HepG2 (cell line): ENCODE results near the gene ATP5F1E.

ENCODE experiments used
- BHLHE40 ChIP-seq: IDR thresholded peaks from 2 replicates; pipeline ENCODE4 v1.6.1; 2011; ENCODE audit warnings: low read length, improper control_type of control experiment
- CENPX ChIP-seq: sonication (generic); formaldehyde crosslinking; IDR thresholded peaks from 2 replicates; pipeline ENCODE4 v1.9.0; 2021; ENCODE audit warnings: mild to moderate bottlenecking, missing genetic modification reagents, moderate library complexity
- FOSL2 ChIP-seq: sonication (generic); formaldehyde crosslinking; IDR thresholded peaks from 2 replicates; pipeline ENCODE4 v1.4.0; 2020; ENCODE audit warnings: missing genetic modification reagents
- FOXK2 ChIP-seq: fragments of 450-650 bp; IDR thresholded peaks from 2 replicates; pipeline ENCODE4 v1.6.1; 2016
- HNF4G ChIP-seq, 2 experiments: sonication (generic) in 1 of 2; formaldehyde crosslinking in 1 of 2; IDR thresholded peaks; 2 replicates each; pipeline versions ENCODE4 v1.4.0 to v1.6.1; 2011 to 2020; ENCODE audit warnings: borderline replicate concordance in 2 of 2, low read depth in 2 of 2, mild to moderate bottlenecking in 2 of 2, low read length in 1 of 2, missing genetic modification reagents in 1 of 2, moderate library complexity in 1 of 2
- MXI1 ChIP-seq: IDR thresholded peaks from 3 replicates; pipeline ENCODE4 v1.6.1; 2012; ENCODE audit warnings: low read depth, low read length, inconsistent platforms, borderline replicate concordance
- SKIL ChIP-seq: sonication (generic); formaldehyde crosslinking; IDR thresholded peaks from 2 replicates; pipeline ENCODE4 v1.8.0; 2022; ENCODE audit warnings: missing genetic modification reagents, mild to moderate bottlenecking, moderate library complexity, borderline replicate concordance
- SRY ChIP-seq: sonication (generic); formaldehyde crosslinking; IDR thresholded peaks from 2 replicates; pipeline ENCODE4 v1.8.0; 2022; ENCODE audit warnings: mild to moderate bottlenecking, missing genetic modification reagents
- ZNF75D ChIP-seq: sonication (generic); formaldehyde crosslinking; IDR thresholded peaks from 2 replicates; pipeline ENCODE4 v1.8.1; 2023; ENCODE audit warnings: missing genetic modification reagents, mild to moderate bottlenecking, borderline replicate concordance
- ZNF800 ChIP-seq: sonication (generic); formaldehyde crosslinking; IDR thresholded peaks from 2 replicates; pipeline ENCODE4 v1.4.0; 2020; ENCODE audit warnings: missing genetic modification reagents
- TF ChIP-seq, protein P1 (sequence below): sonication (generic); formaldehyde crosslinking; IDR thresholded peaks from 2 replicates; pipeline ENCODE4 v1.5.0; 2020; ENCODE audit warnings: mild to moderate bottlenecking, missing genetic modification reagents, moderate library complexity
- TF ChIP-seq, protein P2 (sequence below): sonication (generic); formaldehyde crosslinking; IDR thresholded peaks from 2 replicates; pipeline ENCODE4 v1.4.0; 2020; ENCODE audit warnings: missing genetic modification reagents

DNA sequence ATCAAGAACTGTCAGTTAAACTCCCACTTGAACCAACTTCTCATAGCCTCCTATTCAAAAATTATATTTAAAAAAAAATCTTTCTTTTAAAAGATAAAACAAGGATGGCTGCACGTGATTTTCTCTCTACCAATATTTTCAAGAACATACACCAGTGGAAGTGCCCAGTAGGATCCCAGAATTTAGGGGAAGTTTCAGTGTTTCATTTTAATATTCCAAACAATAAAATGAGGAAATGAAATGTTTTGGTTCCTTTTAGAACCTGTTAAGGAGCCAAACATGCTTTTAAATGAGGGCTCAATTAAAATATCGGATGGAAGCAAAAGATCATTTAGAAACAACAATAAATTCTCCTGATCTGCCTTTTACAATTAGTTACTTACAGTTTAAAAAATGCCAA is 36.9 kb upstream of the ATP5F1E start:
- TF ChIP-seq MXI1 (no peak), CENPX (CRISPR knock-in tag) (no peak), BHLHE40 (no peak), SRY (CRISPR knock-in tag) (no peak), ZNF800 (no peak), SKIL (CRISPR knock-in tag) (no peak), FOXK2 (no peak), HNF4G (IDR thresholded peaks at IDR 0.05; ENCODE audit: borderline replicate concordance, low read depth, low read length) (no peak), HNF4G (CRISPR knock-in tag; IDR thresholded peaks at IDR 0.05; ENCODE audit: borderline replicate concordance, low read depth) (no peak), ZNF75D (CRISPR knock-in tag) (no peak), FOSL2 (CRISPR knock-in tag) (no peak)
- TF ChIP-seq, protein P1, sequence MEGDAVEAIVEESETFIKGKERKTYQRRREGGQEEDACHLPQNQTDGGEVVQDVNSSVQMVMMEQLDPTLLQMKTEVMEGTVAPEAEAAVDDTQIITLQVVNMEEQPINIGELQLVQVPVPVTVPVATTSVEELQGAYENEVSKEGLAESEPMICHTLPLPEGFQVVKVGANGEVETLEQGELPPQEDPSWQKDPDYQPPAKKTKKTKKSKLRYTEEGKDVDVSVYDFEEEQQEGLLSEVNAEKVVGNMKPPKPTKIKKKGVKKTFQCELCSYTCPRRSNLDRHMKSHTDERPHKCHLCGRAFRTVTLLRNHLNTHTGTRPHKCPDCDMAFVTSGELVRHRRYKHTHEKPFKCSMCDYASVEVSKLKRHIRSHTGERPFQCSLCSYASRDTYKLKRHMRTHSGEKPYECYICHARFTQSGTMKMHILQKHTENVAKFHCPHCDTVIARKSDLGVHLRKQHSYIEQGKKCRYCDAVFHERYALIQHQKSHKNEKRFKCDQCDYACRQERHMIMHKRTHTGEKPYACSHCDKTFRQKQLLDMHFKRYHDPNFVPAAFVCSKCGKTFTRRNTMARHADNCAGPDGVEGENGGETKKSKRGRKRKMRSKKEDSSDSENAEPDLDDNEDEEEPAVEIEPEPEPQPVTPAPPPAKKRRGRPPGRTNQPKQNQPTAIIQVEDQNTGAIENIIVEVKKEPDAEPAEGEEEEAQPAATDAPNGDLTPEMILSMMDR, result no peak
- TF ChIP-seq, protein P2, sequence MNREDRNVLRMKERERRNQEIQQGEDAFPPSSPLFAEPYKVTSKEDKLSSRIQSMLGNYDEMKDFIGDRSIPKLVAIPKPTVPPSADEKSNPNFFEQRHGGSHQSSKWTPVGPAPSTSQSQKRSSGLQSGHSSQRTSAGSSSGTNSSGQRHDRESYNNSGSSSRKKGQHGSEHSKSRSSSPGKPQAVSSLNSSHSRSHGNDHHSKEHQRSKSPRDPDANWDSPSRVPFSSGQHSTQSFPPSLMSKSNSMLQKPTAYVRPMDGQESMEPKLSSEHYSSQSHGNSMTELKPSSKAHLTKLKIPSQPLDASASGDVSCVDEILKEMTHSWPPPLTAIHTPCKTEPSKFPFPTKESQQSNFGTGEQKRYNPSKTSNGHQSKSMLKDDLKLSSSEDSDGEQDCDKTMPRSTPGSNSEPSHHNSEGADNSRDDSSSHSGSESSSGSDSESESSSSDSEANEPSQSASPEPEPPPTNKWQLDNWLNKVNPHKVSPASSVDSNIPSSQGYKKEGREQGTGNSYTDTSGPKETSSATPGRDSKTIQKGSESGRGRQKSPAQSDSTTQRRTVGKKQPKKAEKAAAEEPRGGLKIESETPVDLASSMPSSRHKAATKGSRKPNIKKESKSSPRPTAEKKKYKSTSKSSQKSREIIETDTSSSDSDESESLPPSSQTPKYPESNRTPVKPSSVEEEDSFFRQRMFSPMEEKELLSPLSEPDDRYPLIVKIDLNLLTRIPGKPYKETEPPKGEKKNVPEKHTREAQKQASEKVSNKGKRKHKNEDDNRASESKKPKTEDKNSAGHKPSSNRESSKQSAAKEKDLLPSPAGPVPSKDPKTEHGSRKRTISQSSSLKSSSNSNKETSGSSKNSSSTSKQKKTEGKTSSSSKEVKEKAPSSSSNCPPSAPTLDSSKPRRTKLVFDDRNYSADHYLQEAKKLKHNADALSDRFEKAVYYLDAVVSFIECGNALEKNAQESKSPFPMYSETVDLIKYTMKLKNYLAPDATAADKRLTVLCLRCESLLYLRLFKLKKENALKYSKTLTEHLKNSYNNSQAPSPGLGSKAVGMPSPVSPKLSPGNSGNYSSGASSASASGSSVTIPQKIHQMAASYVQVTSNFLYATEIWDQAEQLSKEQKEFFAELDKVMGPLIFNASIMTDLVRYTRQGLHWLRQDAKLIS (CRISPR knock-in tag), result no peak
